Immature natural killer cell (primary cell): ENCODE measurements around the gene TBC1D22A. TPM values are rescaled to one million over a fixed set of nuclear protein-coding genes. Genes with fewer than 3 reads are reported as not detected.
A peak's percentile ranks its signal among the peaks of the same experiment; 100 is the strongest.

Source experiments
- DNase-seq, 3 donors: peaks; one replicate each; pipeline ENCODE4 v3.0.0; 2022; ENCODE audit warnings: mixed read lengths in 1 of 3
- H3K27ac Mint-ChIP-seq, 6 donors: one replicate each; pipeline ENCODE4 v1.8.0; 2020; ENCODE audit warnings: mixed read lengths in 6 of 6, mild to moderate bottlenecking in 5 of 6, inconsistent platforms in 4 of 6, moderate library complexity in 3 of 6
- H3K27me3 Mint-ChIP-seq, 3 donors: one replicate each; pipeline ENCODE4 v1.8.0; 2020 to 2021; ENCODE audit warnings: low read depth in 3 of 3, mild to moderate bottlenecking in 3 of 3, mixed read lengths in 3 of 3, moderate library complexity in 3 of 3, inconsistent platforms in 1 of 3
- H3K36me3 Mint-ChIP-seq, 3 donors: one replicate each; pipeline ENCODE4 v1.8.0; 2020; ENCODE audit warnings: mixed read lengths in 3 of 3, inconsistent platforms in 2 of 3, mild to moderate bottlenecking in 2 of 3
- H3K4me1 Mint-ChIP-seq, 2 donors: one replicate each; pipeline ENCODE4 v1.8.0; 2020; ENCODE audit warnings: inconsistent platforms in 2 of 2, mild to moderate bottlenecking in 2 of 2, mixed read lengths in 2 of 2, moderate library complexity in 1 of 2
- H3K4me3 Mint-ChIP-seq, 5 donors: one replicate each; pipeline ENCODE4 v1.8.0; 2020; ENCODE audit warnings: mild to moderate bottlenecking in 5 of 5, mixed read lengths in 5 of 5, inconsistent platforms in 3 of 5, moderate library complexity in 3 of 5
- H3K9me3 Mint-ChIP-seq, 6 donors: one replicate each; pipeline ENCODE4 v1.8.0; 2020; ENCODE audit warnings: mild to moderate bottlenecking in 6 of 6, mixed read lengths in 6 of 6, inconsistent platforms in 4 of 6, moderate library complexity in 3 of 6
- polyA plus RNA-seq, 3 donors: library from polyadenylated mRNA; unstranded; fragments of 300-500 nt; fragmentation: Illumina TruSeq; gene quantifications; one replicate each; pipeline ENCODE4 v1.2.3, GENCODE V29; 2021

TBC1D22A gene
- polyA plus RNA-seq, 3 donors from 2014 or later: 20.6 to 28.0 (median 24.0) TPM

DNA sequence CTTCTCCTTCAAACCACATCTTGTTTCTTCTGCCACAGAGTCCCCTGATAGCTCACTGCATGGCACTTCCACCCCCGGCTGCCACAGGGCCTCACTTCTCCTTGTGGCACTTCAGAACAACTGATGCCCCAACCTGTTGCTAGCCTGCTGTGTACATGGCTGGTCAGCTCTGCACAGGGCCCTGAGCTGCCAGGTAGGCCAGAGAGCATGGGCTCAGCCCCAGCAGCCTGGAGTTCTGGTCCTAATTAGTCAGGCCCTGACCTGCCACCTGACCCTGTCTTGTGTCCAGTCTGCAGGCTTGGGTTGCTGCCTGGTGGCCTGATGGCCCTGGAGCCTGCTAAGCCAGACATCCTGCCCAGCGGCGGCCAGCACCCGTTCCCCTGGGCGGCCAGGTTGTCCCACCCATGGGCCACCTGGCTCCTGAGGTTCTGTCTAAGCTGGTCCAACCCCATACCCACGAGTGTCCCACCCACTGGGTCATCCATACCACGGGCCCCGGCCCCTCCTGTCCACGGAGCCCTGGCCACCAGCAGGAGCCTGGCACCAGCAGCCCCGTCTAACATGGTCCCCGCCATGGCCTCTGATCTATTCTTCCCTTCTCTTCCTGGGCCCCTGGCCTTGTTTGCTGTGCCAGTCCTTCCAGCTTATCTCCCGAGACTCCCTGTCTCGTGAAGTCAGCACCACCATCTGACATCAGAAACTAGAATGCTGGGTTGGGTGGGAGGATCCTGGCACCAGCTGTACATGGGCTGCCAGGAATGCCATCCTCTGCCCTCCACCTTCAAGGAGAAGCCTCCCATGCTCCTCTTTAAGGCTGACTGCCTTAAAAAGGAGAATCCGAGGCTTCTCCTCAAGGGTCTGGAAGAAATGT, 21.3 kb upstream of the TBC1D22A start:
- Mint-ChIP-seq H3K36me3 (no peaks in the 10 kb centered on the region), H3K27ac (peak overlapping the region in 2 of 6 donors; percentile 35 to 68), H3K9me3 (no peaks in the 10 kb centered on the region), H3K27me3 (peaks cover 0 to 11% (median 2%) of the 10 kb centered on the region in 3 donors), H3K4me3 (peak overlapping the region in 2 of 5 donors; percentile 7 to 28), H3K4me1 (peaks cover 19 to 23% of the 10 kb centered on the region in 2 donors)
- DNase-seq: no peak

DNA sequence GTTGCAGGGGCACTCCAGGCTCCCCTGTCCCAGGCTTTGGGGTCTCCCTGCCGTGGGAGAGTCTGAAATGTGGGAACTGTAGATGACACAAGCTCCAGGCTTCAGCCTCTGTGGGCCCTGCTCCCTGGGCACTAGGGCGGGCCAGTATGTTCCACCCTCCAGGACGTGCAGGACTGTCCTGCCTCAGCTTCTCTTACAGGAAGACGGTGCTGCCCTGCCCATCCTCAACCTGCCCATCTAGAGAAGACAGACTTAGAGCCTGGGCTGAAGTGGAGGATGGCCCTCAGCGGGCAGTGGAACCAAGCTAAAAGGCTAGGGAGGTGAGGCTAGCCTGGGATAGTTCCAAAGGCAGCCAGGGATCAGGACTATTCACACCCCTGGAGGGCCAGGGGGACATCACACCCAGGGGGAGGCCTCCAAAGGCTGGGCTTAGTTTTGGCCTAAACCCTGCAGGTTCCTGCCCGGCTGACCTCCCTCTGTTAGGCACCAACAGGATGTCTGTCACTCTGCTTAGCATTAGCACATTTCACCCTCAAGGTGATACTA, 20.4 kb upstream of the TBC1D22A start:
- Mint-ChIP-seq H3K4me1 (peaks cover 10 to 14% of the 10 kb centered on the region in 2 donors), H3K4me3 (no peak overlapping the region), H3K27me3 (peaks cover 0 to 9% (median 2%) of the 10 kb centered on the region in 3 donors), H3K27ac (no peak overlapping the region), H3K36me3 (no peaks in the 10 kb centered on the region), H3K9me3 (no peaks in the 10 kb centered on the region)
- no peak for DNase-seq

DNA sequence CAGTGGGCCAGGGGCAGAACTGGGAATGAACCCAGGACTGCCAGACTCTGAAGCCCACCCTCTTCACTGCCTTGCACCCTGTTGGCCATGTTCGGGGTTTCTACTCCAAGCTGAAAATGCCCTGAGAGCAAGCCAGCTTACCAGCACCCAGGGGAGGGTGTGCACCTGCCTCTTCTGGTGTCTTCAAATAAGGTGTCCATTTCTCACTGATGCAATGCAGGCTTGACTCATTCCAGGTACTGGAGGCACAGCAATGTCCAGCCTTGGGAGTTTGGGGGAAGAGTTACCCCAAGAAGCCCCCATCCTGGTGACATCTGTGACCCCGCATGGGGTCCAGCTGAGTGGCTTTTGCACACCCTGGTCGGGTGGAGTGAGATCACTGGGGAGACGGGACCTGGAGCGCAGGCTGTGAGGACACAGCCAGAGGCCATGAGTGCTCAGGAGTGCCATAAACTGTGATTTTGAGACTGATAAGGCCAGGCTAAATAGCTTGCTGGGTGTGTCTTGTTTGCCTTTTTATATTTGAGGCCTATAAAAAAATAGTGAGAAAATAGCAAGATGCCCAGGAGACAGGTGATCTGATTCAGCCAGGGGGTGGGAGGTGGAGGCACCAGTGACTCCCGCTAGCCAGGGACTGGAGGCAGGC, 19.8 kb upstream of the TBC1D22A start:
- Mint-ChIP-seq H3K9me3 (no peaks in the 10 kb centered on the region), H3K4me3 (no peak overlapping the region), H3K4me1 (peaks cover 6 to 8% of the 10 kb centered on the region in 2 donors), H3K36me3 (no peaks in the 10 kb centered on the region), H3K27ac (peak overlapping the region in 1 of 6 donors; percentile 53), H3K27me3 (peaks cover 0 to 5% (median 0%) of the 10 kb centered on the region in 3 donors)
- no peak for DNase-seq

- Mint-ChIP-seq H3K36me3 (no peaks in the 10 kb centered on the region), H3K4me1 (peaks cover 11 to 12% of the 10 kb centered on the region in 2 donors), H3K4me3 (no peak overlapping the region), H3K27me3 (peaks cover 0 to 8% (median 0%) of the 10 kb centered on the region in 3 donors), H3K9me3 (no peaks in the 10 kb centered on the region), H3K27ac (peak overlapping the region in 2 of 6 donors; percentile 7 to 54)
- no peak for DNase-seq
Measured at GRCh38 chr22:46744581-46744980, 17.9 kb upstream of the TBC1D22A start.

DNA sequence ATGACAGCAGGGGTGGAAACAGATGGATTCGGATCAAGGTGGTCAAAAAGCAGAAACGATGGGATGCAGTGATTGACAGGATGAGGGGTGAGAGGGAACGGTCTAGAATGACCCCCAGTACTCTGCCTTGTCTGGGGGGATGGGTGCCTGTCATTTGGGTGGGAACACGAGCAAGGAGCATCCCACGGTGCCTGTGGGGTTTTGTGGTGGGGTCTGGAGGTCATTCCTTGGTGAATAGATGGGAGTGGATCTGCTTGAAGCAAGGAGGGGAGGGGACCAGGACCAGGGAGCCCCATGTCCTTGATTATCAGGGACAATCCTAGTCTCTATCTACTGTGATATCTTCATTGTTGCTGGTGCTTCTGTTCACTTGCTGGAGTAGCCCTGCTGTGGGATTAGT, 16.3 kb upstream of the TBC1D22A start:
- no peaks in the 10 kb centered on the region for H3K36me3 Mint-ChIP-seq

GRCh38 chr22:46746620-46747019, 15.8 kb upstream of the TBC1D22A start:
- no peaks in the 10 kb centered on the region for H3K36me3 Mint-ChIP-seq
- H3K4me1 Mint-ChIP-seq: peaks cover 23 to 28% of the 10 kb centered on the region in 2 donors

More for the DNA sequence above, 16.3 kb upstream of the TBC1D22A start:
- Mint-ChIP-seq H3K9me3 (no peaks in the 10 kb centered on the region), H3K27ac (peak overlapping the region in 5 of 6 donors; percentile 37 to 65 (median 53)), H3K4me1 (peaks cover 23 to 26% of the 10 kb centered on the region in 2 donors), H3K4me3 (no peak overlapping the region), H3K27me3 (peaks cover 0 to 10% (median 0%) of the 10 kb centered on the region in 3 donors)
- DNase-seq: no peak

DNA sequence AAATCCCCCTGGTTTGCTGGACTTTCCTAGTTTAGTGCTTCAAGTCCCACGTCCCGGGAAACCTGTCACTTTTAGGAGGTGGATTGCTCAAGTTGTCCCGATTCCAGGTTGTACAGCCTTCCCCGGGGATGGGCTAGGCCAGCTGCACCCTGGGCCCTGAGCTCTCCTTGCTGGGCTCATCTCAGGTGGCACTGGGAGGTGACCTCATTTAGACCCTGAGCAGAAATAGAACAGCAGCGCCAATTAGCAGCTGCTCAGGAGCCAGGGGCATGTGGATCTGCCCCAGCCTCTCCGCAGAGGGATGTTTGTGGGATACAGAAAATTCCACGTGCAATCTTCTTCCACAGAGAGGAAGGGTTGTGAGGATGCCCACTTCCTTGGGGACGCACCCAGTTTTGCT, 14.8 kb upstream of the TBC1D22A start:
- no peak for DNase-seq
- no peak overlapping the region for H3K4me3 Mint-ChIP-seq
- H3K4me1 Mint-ChIP-seq: peaks cover 23 to 28% of the 10 kb centered on the region in 2 donors
- H3K9me3 Mint-ChIP-seq: no peaks in the 10 kb centered on the region
- peaks cover 0 to 10% (median 2%) of the 10 kb centered on the region in 3 donors for H3K27me3 Mint-ChIP-seq
- H3K36me3 Mint-ChIP-seq: no peaks in the 10 kb centered on the region
- peak overlapping the region in 4 of 6 donors; percentile 17 to 66 (median 57) for H3K27ac Mint-ChIP-seq

More at GRCh38 chr22:46746620-46747019, 15.8 kb upstream of the TBC1D22A start:
- Mint-ChIP-seq H3K9me3 (no peaks in the 10 kb centered on the region), H3K27me3 (peaks cover 0 to 10% (median 0%) of the 10 kb centered on the region in 3 donors), H3K27ac (peak overlapping the region in 5 of 6 donors; percentile 37 to 65 (median 53)), H3K4me3 (no peak overlapping the region)
- DNase-seq: no peak

DNA sequence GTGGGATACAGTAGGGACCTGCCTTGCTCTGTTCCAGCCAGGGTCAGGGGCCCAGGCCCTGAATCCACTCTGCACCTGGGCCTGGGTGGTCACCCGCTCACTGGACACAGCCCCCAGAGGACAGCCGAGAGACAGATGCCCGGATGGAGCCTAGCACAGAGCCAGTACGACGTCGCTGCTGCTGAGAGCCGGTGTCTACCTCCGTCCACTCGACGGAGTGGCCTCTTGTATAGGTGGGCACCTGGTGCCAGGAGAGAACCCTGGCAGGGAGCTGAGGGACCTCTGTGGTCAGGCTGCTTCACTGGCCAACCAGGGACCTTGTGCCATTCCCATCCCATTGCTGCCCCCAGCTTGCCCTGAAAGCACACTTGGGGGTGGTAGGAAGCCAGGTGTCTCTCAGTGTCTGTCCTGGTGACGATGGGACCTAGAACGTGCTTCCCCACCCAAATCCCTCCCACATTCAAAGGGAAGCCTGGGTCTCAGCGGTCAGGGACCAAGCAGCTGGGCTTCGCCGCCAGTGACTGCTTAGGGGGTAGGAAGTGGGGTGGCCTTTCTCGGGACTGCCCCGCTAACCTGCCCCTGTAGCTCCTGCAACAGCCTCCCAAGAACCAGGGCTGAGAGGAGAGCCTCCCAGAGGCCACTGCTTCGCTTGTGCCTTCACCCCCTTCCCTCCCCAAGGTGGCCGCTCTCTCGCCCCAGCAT, 14.1 kb upstream of the TBC1D22A start:
- H3K9me3 Mint-ChIP-seq: no peaks in the 10 kb centered on the region
- peak overlapping the region in 1 of 5 donors; percentile 87 for H3K4me3 Mint-ChIP-seq
- H3K4me1 Mint-ChIP-seq: peaks cover 23 to 28% of the 10 kb centered on the region in 2 donors
- no peak for DNase-seq
- no peaks in the 10 kb centered on the region for H3K36me3 Mint-ChIP-seq
- H3K27me3 Mint-ChIP-seq: peaks cover 0 to 9% (median 2%) of the 10 kb centered on the region in 3 donors
- H3K27ac Mint-ChIP-seq: peak overlapping the region; percentile 91 to 97 (median 93)

DNA sequence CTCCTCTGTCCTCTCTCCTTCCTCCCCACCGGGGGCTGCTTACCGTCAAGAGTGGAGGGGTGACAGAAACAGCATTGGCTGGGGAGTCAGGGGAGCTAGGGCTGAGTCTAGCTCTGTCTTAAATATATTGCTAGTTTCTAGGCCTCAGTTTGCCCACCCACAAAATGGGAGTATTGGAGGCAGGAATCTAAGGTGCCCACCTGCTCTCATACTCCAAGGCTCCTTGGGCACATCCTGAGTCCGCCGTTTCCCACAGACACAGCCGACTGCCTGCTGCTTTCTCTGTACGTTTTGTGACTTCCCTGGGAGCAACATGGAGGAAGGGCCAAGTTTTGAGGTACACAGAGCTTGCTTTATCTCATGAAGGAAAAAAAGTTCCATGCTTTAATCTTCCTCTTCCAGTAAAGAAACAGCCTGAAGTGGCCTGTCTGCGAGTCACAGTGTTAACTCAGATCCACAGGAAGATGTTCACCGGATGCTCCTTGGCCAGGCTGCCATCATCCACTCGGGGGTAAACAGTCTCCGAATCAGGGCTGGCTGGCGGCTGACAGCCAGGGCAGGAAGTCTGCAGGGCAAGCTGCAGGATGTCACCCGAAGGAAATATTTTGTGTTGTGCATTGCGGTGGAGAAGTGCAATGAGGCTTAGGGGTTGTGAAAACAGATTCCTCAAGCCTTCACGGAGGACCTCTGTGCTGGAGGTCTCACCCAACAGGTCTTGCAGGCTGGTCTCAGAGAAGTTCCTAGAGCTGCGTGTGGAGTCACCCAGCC, 13.4 kb upstream of the TBC1D22A start:
- peaks cover 27 to 31% of the 10 kb centered on the region in 2 donors for H3K4me1 Mint-ChIP-seq

GRCh38 chr22:46749682-46750529, 12.5 kb upstream of the TBC1D22A start:
- no peaks in the 10 kb centered on the region for H3K36me3 Mint-ChIP-seq
- peak overlapping the region; percentile 91 to 97 (median 93) for H3K27ac Mint-ChIP-seq
- peaks cover 35 to 37% of the 10 kb centered on the region in 2 donors for H3K4me1 Mint-ChIP-seq
- DNase-seq: no peak
- H3K9me3 Mint-ChIP-seq: no peaks in the 10 kb centered on the region
- peak overlapping the region; percentile 77 to 91 (median 81) for H3K4me3 Mint-ChIP-seq
- peaks cover 0 to 8% (median 5%) of the 10 kb centered on the region in 3 donors for H3K27me3 Mint-ChIP-seq

More for the DNA sequence above, 13.4 kb upstream of the TBC1D22A start:
- no peaks in the 10 kb centered on the region for H3K36me3 Mint-ChIP-seq
- peaks cover 0 to 8% (median 3%) of the 10 kb centered on the region in 3 donors for H3K27me3 Mint-ChIP-seq
- H3K4me3 Mint-ChIP-seq: peak overlapping the region; percentile 77 to 91 (median 81)
- peak overlapping the region; percentile 91 to 97 (median 93) for H3K27ac Mint-ChIP-seq
- no peaks in the 10 kb centered on the region for H3K9me3 Mint-ChIP-seq
- peak; percentile 69 to 79 (median 76) for DNase-seq

DNA sequence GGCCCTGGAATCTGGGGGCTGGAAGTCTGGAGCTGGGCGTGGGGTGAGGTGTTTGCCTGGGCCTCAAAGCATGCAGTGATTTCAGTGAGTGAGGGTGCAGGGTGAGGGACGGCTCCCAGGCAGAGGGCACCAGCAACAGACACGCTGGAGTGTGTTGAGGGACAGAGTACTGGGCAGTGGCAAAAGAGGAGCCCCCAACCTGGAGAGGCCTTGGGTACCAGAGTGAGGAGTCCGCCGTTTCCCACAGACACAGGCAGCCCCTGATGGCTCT, 12.0 kb upstream of the TBC1D22A start:
- Mint-ChIP-seq H3K4me3 (peak overlapping the region in 2 of 5 donors; percentile 56 to 87), H3K27me3 (peaks cover 0 to 8% (median 5%) of the 10 kb centered on the region in 3 donors), H3K4me1 (peaks cover 35 to 38% of the 10 kb centered on the region in 2 donors), H3K27ac (peak overlapping the region; percentile 18 to 97 (median 92)), H3K9me3 (no peaks in the 10 kb centered on the region), H3K36me3 (no peaks in the 10 kb centered on the region)
- no peak for DNase-seq

GRCh38 chr22:46750863-46751443, 11.5 kb upstream of the TBC1D22A start:
- peak overlapping the region; percentile 64 to 97 (median 92) for H3K27ac Mint-ChIP-seq
- H3K9me3 Mint-ChIP-seq: no peaks in the 10 kb centered on the region
- no peak for DNase-seq
- peak overlapping the region in 2 of 5 donors; percentile 56 to 87 for H3K4me3 Mint-ChIP-seq
- H3K4me1 Mint-ChIP-seq: peaks cover 35 to 38% of the 10 kb centered on the region in 2 donors
- H3K27me3 Mint-ChIP-seq: peaks cover 0 to 8% (median 5%) of the 10 kb centered on the region in 3 donors
- H3K36me3 Mint-ChIP-seq: no peaks in the 10 kb centered on the region
